Trophoblast cell (in vitro differentiated cells and primary cell): Measurements from ENCODE around the gene PRR9.

ENCODE experiments used
- DNase-seq, 2 donors: peaks; one replicate each; pipeline ENCODE4 v3.0.0-alpha.2; 2016
- H2AFZ ChIP-seq: 2 replicates; pipeline ENCODE4 v1.6.1; 2013; ENCODE audit warnings: low read length, moderate library complexity, mild to moderate bottlenecking; ENCODE audit not compliant: insufficient read depth, poor library complexity
- H2AK5ac ChIP-seq: 2 replicates; pipeline ENCODE4 v1.6.1; 2013; ENCODE audit warnings: mild to moderate bottlenecking, low read length
- H2BK120ac ChIP-seq: 2 replicates; pipeline ENCODE4 v1.6.1; 2013; ENCODE audit warnings: low read length, mild to moderate bottlenecking, moderate library complexity; ENCODE audit not compliant: insufficient read depth, poor library complexity
- H2BK12ac ChIP-seq: 2 replicates; pipeline ENCODE4 v1.6.1; 2013; ENCODE audit warnings: mild to moderate bottlenecking, low read length, moderate library complexity
- H2BK5ac ChIP-seq: 2 replicates; pipeline ENCODE4 v1.6.1; 2013; ENCODE audit warnings: low read length, low read depth, moderate library complexity, mild to moderate bottlenecking; ENCODE audit not compliant: poor library complexity
- H3K14ac ChIP-seq: 2 replicates; pipeline ENCODE4 v1.6.1; 2013; ENCODE audit warnings: mild to moderate bottlenecking, low read length
- H3K18ac ChIP-seq: 2 replicates; pipeline ENCODE4 v1.6.1; 2013; ENCODE audit warnings: mild to moderate bottlenecking, low read length
- H3K23ac ChIP-seq: 2 replicates; pipeline ENCODE4 v1.6.1; 2013; ENCODE audit warnings: low read length
- H3K27ac ChIP-seq: 2 replicates; pipeline ENCODE4 v1.5.1; 2013; ENCODE audit warnings: low read depth, mild to moderate bottlenecking, inconsistent platforms, low read length, moderate library complexity
- H3K27me3 ChIP-seq: 2 replicates; pipeline ENCODE4 v1.6.1; 2013; ENCODE audit warnings: inconsistent platforms, mild to moderate bottlenecking, low read length, moderate library complexity; ENCODE audit not compliant: insufficient read depth
- H3K36me3 ChIP-seq, 2 experiments: 1 replicate in 1 of 2; 2 replicates in 1 of 2; pipeline ENCODE4 v1.6.1; 2013; ENCODE audit warnings: low read length in 2 of 2, mild to moderate bottlenecking in 2 of 2, moderate library complexity in 1 of 2; ENCODE audit not compliant: insufficient read depth in 2 of 2, control insufficient read depth in 1 of 2
- H3K4ac ChIP-seq: 2 replicates; pipeline ENCODE4 v1.6.1; 2013; ENCODE audit warnings: low read depth, mild to moderate bottlenecking, low read length, moderate library complexity
- H3K4me1 ChIP-seq, 2 experiments: 1 replicate in 1 of 2; 2 replicates in 1 of 2; pipeline ENCODE4 v1.6.1; 2013; ENCODE audit warnings: low read length in 2 of 2, mild to moderate bottlenecking in 2 of 2, moderate library complexity in 1 of 2; ENCODE audit not compliant: insufficient read depth in 2 of 2, control insufficient read depth in 1 of 2
- H3K4me2 ChIP-seq: 2 replicates; pipeline ENCODE4 v1.6.1; 2013; ENCODE audit warnings: inconsistent platforms, mild to moderate bottlenecking, low read length, moderate library complexity
- H3K4me3 ChIP-seq: 2 replicates; pipeline ENCODE4 v1.5.1; 2013; ENCODE audit warnings: mild to moderate bottlenecking, low read depth, low read length, inconsistent platforms
- H3K79me1 ChIP-seq: one replicate; pipeline ENCODE4 v1.6.1; 2013; ENCODE audit warnings: low read length
- H3K79me2 ChIP-seq: 2 replicates; pipeline ENCODE4 v1.6.1; 2013; ENCODE audit warnings: low read length, mild to moderate bottlenecking; ENCODE audit not compliant: control insufficient read depth, insufficient read depth, poor library complexity
- H3K9ac ChIP-seq: 2 replicates; pipeline ENCODE4 v1.6.1; 2013; ENCODE audit warnings: mild to moderate bottlenecking, low read length
- H3K9me3 ChIP-seq: 2 replicates; pipeline ENCODE4 v1.6.1; 2013; ENCODE audit warnings: low read depth, mild to moderate bottlenecking, control low read depth, inconsistent platforms, low read length; ENCODE audit not compliant: insufficient read depth
- H4K12ac ChIP-seq: 2 replicates; pipeline ENCODE4 v1.6.1; 2013; ENCODE audit warnings: low read depth, mild to moderate bottlenecking, low read length, moderate library complexity
- H4K8ac ChIP-seq: 2 replicates; pipeline ENCODE4 v1.6.1; 2013; ENCODE audit warnings: low read depth, mild to moderate bottlenecking, low read length, moderate library complexity
- H4K91ac ChIP-seq: one replicate; pipeline ENCODE4 v1.6.1; 2013; ENCODE audit warnings: low read depth, mild to moderate bottlenecking, low read length, moderate library complexity
- WGBS: extraction: QIAGEN DNeasy Blood & Tissue Kit; methylation state at CpG from one replicate; pipeline ENCODE4 v1.1.7; 2013; ENCODE audit warnings: missing lambda C conversion rate; ENCODE audit not compliant: insufficient read length, insufficient coverage; ENCODE audit errors: extremely low coverage; 5-methylcytosine and 5-hydroxymethylcytosine counted together

Gene PRR9

GRCh38 chr1:153245466-153245865 is 28.1 kb downstream of the PRR9 start:
- Histone ChIP-seq H2BK12ac (no peak overlapping the region), H3K27me3 (no peaks in the 10 kb centered on the region), H4K12ac (no peak overlapping the region), H3K36me3 (no peaks in the 10 kb centered on the region), H3K27ac (no peak overlapping the region), H3K4me2 (no peak overlapping the region), H3K79me1 (no peaks in the 10 kb centered on the region), H3K9ac (no peak overlapping the region), H4K91ac (no peak overlapping the region), H2AFZ (no peak overlapping the region), H3K14ac (no peak overlapping the region), H3K79me2 (no peaks in the 10 kb centered on the region), H2BK5ac (no peak overlapping the region), H2AK5ac (no peak overlapping the region), H2BK120ac (no peak overlapping the region), H3K4ac (no peak overlapping the region), H4K8ac (no peak overlapping the region), H3K18ac (no peak overlapping the region), H3K4me3 (no peak overlapping the region), H3K23ac (no peak overlapping the region), H3K9me3 (peaks cover 2% of the 10 kb centered on the region), H3K4me1 (no peaks in the 10 kb centered on the region)
- no CpG with 5 or more reads among the region's 4 CpGs for WGBS
- no peak for DNase-seq

DNA sequence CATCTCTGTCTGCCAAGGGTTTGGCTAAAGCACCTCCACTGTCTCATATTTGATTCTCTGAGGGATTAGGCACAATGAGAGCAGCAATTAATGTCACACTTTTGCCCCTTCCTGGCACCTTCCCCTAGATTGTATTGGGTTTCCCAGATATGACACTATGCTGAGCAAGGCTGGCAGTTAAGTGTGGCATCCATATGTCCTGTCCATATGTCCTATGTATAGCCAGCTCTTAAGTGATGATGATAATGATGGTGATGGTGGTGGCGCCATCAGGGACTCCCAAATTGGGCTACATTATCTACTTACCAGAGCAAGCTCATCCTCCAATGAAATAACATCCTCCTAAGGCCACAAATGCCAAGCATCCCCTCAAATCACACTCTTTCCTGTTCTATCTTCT is 28.6 kb downstream of the PRR9 start:
- H3K23ac ChIP-seq, result no peak overlapping the region
- no peak overlapping the region for H2AFZ ChIP-seq
- no peak overlapping the region for H3K27ac ChIP-seq
- H3K9me3 ChIP-seq, result peaks cover 2% of the 10 kb centered on the region
- H4K8ac ChIP-seq, result no peak overlapping the region
- H2BK12ac ChIP-seq, result no peak overlapping the region
- no peak overlapping the region for H2BK120ac ChIP-seq
- DNase-seq, result no peak
- H3K4me3 ChIP-seq, result no peak overlapping the region
- no peak overlapping the region for H3K4ac ChIP-seq
- WGBS, result no CpG with 5 or more reads among the region's 1 CpG
- H2AK5ac ChIP-seq, result no peak overlapping the region
- no peaks in the 10 kb centered on the region for H3K79me2 ChIP-seq
- no peak overlapping the region for H4K12ac ChIP-seq
- no peak overlapping the region for H3K4me2 ChIP-seq
- no peaks in the 10 kb centered on the region for H3K4me1 ChIP-seq
- H3K36me3 ChIP-seq, result no peaks in the 10 kb centered on the region
- no peaks in the 10 kb centered on the region for H3K79me1 ChIP-seq
- no peaks in the 10 kb centered on the region for H3K27me3 ChIP-seq
- no peak overlapping the region for H4K91ac ChIP-seq
- no peak overlapping the region for H3K9ac ChIP-seq
- no peak overlapping the region for H2BK5ac ChIP-seq
- H3K14ac ChIP-seq, result no peak overlapping the region
- no peak overlapping the region for H3K18ac ChIP-seq

- Histone ChIP-seq H3K14ac (no peak overlapping the region), H3K23ac (no peak overlapping the region), H3K4me1 (no peaks in the 10 kb centered on the region), H3K79me2 (no peaks in the 10 kb centered on the region), H3K27ac (no peak overlapping the region), H3K79me1 (no peaks in the 10 kb centered on the region), H2BK12ac (no peak overlapping the region), H3K4me3 (no peak overlapping the region), H2AFZ (no peak overlapping the region), H3K18ac (no peak overlapping the region), H4K8ac (no peak overlapping the region), H3K27me3 (no peaks in the 10 kb centered on the region), H2AK5ac (no peak overlapping the region), H4K91ac (no peak overlapping the region), H3K4ac (no peak overlapping the region), H2BK5ac (no peak overlapping the region), H3K9ac (no peak overlapping the region), H3K4me2 (no peak overlapping the region), H3K9me3 (peaks cover 2% of the 10 kb centered on the region), H2BK120ac (no peak overlapping the region), H4K12ac (no peak overlapping the region), H3K36me3 (no peaks in the 10 kb centered on the region)
- no peak for DNase-seq
- no CpG with 5 or more reads among the region's 2 CpGs for WGBS
These were observed 29.4 kb downstream of the PRR9 start for GRCh38 chr1:153246825-153247224.

DNA sequence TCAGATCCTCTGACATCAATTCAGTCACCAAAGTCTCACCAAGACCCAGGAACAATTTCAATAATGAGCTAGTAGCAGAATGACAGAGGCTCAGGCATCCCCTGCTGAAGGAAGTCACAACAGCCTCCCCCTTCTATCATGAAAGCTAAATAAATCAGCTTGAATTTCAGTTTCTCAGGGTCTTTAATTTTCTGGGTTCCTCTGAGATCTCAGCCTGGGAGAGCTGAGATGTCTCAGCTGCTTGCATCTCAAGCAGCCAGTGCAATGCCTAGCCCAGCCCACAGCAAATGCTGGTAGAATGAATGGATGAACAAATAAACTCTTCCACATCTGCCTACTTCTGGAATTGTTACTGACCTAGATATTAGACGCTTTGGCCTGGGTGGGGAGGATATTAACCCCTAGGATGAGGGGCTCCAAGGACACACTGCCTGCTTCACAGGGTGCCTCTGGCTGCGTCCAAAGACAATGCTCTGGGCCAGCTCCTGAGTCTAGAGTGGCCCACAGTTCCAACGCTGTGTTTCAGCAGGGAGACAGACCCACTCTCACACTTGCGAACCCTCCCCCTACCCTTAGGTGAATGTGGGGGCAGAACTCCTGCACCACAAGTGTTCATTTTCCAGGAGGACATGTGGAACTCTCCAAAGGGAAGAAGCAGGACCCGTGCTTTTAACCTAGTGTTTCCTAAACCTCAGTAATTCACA is 30.9 kb downstream of the PRR9 start:
- Histone ChIP-seq H3K79me2 (no peaks in the 10 kb centered on the region), H3K4me1 (no peaks in the 10 kb centered on the region), H2BK5ac (no peak overlapping the region), H2BK12ac (no peak overlapping the region), H2BK120ac (no peak overlapping the region), H3K4ac (no peak overlapping the region), H3K4me2 (no peak overlapping the region), H4K91ac (no peak overlapping the region), H3K4me3 (no peak overlapping the region), H4K8ac (no peak overlapping the region), H3K27me3 (no peaks in the 10 kb centered on the region), H3K23ac (no peak overlapping the region), H2AFZ (no peak overlapping the region), H4K12ac (no peak overlapping the region), H3K14ac (no peak overlapping the region), H2AK5ac (no peak overlapping the region), H3K18ac (no peak overlapping the region), H3K9ac (no peak overlapping the region), H3K9me3 (no peaks in the 10 kb centered on the region), H3K36me3 (no peaks in the 10 kb centered on the region), H3K79me1 (no peaks in the 10 kb centered on the region), H3K27ac (no peak overlapping the region)
- DNase-seq, result no peak
- no CpG with 5 or more reads among the region's 5 CpGs for WGBS
